Stomach (tissue), 9 donors: Measurements from ENCODE around the gene CEP89. TPM values are rescaled to one million over a fixed set of nuclear protein-coding genes. Genes with fewer than 3 reads are reported as not detected.
"Not testable (repeated sequence)": the region's sequence is repeated elsewhere in the genome, so short reads cannot be mapped to it uniquely, and the experiment has no call there.

Source experiments
- DNase-seq, 2 donors: peaks; one replicate each; pipeline versions ENCODE4 v3.0.0 to v3.0.0-alpha.2; 2013 to 2019
- H3K27ac ChIP-seq, 5 donors: fragments of 200-600 bp in 4 of 5; sonication (generic) in 4 of 5; one replicate each; pipeline ENCODE4 v1.5.1; 2013 to 2019; ENCODE audit warnings: mild to moderate bottlenecking in 1 of 5, moderate library complexity in 1 of 5
- H3K27me3 ChIP-seq, 3 donors: fragments of 200-600 bp; sonication (generic); one replicate each; pipeline ENCODE4 v1.5.1; 2017 to 2019; ENCODE audit warnings: mixed run types in 1 of 3
- H3K36me3 ChIP-seq, 4 donors: fragments of 200-600 bp; sonication (generic); 1 replicate in 3 of 4; 2 replicates in 1 of 4; pipeline ENCODE4 v1.5.1; 2016 to 2019
- H3K4me1 ChIP-seq, 4 donors: fragments of 200-600 bp; sonication (generic); one replicate each; pipeline ENCODE4 v1.5.1; 2016 to 2019
- H3K4me3 ChIP-seq, 4 donors: fragments of 200-600 bp; sonication (generic) in 3 of 4; one replicate each; pipeline ENCODE4 v1.5.1; 2016 to 2019; ENCODE audit warnings: mild to moderate bottlenecking in 1 of 4
- H3K9me3 ChIP-seq, 4 donors: fragments of 200-600 bp; sonication (generic); one replicate each; pipeline ENCODE4 v1.5.1; 2016 to 2019
- EP300 ChIP-seq: sonication (generic); formaldehyde crosslinking; IDR thresholded peaks from one replicate; pipeline ENCODE4 v1.6.1; 2017; ENCODE audit warnings: antibody characterized with exemption
- POLR2A ChIP-seq, 4 donors: fragments of 450-650 bp; IDR thresholded peaks; one replicate each; pipeline ENCODE4 v1.6.1; 2016; ENCODE audit warnings: antibody characterized with exemption in 4 of 4, control low read depth in 2 of 4, mild to moderate bottlenecking in 1 of 4, moderate library complexity in 1 of 4
- POLR2AphosphoS5 ChIP-seq, 3 donors: sonication (generic); formaldehyde crosslinking; IDR thresholded peaks; one replicate each; pipeline ENCODE4 v1.6.1; 2016; ENCODE audit warnings: antibody characterized with exemption in 3 of 3
- WGBS, 5 donors: extraction: QIAGEN DNeasy Blood & Tissue Kit in 3 of 5; methylation state at CpG; one replicate each; pipeline versions ENCODE4 v1.1.5 to v1.1.7; 2013 to 2018; 5-methylcytosine and 5-hydroxymethylcytosine counted together
- intact Hi-C: fragments of 100-400 bp; cut with DNase I; formaldehyde crosslinking; loops from one replicate; pipeline ENCODE4 v1.15.1; 2023; ENCODE audit warnings: low total_unique reads
- polyA plus RNA-seq, 3 donors: library from polyadenylated mRNA; stranded (reverse); fragments of 200-250 nt; gene quantifications; one replicate each; pipeline ENCODE4 v1.2.3, GENCODE V29; 2013
- total RNA-seq, 5 donors: library from RNA; depleted of rRNA; stranded (reverse); fragments of >200 nt; gene quantifications; one replicate each; pipeline versions ENCODE4 v1.1.0 to v1.2.3, GENCODE V29; 2014 to 2016
- TF ChIP-seq, protein P1 (sequence below), 7 experiments: fragments of 450-650 bp in 4 of 7; fragments of 200-600 bp in 3 of 7; sonication (generic) in 3 of 7; IDR thresholded peaks; one replicate each; pipeline ENCODE4 v1.5.1; 2016 to 2019; ENCODE audit warnings: antibody characterized with exemption in 7 of 7, control low read depth in 2 of 7, mild to moderate bottlenecking in 1 of 7
- donor health status: healthy with polysubstance abuse.
- donor health status: Bipolar disorder and iron deficiency.
- donor health status: healthy.

Gene CEP89
- total and polyA plus RNA-seq, 8 donors: 3.1 to 15.1 (median 7.4) TPM

DNA sequence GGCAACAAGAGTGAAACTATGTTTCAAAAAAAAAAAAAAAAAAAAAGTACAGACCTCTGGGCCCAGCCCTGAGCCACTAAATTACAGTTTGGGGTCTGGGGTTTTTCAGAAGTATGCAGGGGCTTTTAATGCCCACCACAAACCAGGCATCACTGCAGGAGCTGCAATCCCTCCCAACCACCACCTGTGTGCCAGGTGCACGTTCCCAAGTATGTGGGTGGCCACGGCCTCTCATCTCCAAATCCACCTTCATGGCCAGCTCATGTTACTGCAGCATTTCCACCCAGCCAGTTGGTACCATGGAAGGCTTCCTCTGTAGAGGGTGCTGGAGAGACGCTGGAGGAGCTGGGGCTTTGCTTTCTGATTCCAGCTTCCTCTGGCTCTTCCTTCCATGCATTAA, 26.5 kb downstream of the CEP89 start:
- intact Hi-C loops: no loop called here
- Histone ChIP-seq H3K4me3 (no peak overlapping the region), H3K4me1 (no peaks in the 10 kb centered on the region), H3K9me3 (no peaks in the 10 kb centered on the region), H3K36me3 (peaks cover 28 to 100% (median 96%) of the 10 kb centered on the region in 4 donors), H3K27me3 (no peaks in the 10 kb centered on the region), H3K27ac (no peak overlapping the region)
- 53 to 82% (median 73%) methylated on average over 3 of the region's 3 CpGs for WGBS, 5 donors
- DNase-seq: no peak
- TF ChIP-seq POLR2A (IDR thresholded peaks at IDR 0.05): no peak
- no peak for TF ChIP-seq POLR2AphosphoS5 (IDR thresholded peaks at IDR 0.05)
- no peak for TF ChIP-seq EP300
- TF ChIP-seq, protein P1, sequence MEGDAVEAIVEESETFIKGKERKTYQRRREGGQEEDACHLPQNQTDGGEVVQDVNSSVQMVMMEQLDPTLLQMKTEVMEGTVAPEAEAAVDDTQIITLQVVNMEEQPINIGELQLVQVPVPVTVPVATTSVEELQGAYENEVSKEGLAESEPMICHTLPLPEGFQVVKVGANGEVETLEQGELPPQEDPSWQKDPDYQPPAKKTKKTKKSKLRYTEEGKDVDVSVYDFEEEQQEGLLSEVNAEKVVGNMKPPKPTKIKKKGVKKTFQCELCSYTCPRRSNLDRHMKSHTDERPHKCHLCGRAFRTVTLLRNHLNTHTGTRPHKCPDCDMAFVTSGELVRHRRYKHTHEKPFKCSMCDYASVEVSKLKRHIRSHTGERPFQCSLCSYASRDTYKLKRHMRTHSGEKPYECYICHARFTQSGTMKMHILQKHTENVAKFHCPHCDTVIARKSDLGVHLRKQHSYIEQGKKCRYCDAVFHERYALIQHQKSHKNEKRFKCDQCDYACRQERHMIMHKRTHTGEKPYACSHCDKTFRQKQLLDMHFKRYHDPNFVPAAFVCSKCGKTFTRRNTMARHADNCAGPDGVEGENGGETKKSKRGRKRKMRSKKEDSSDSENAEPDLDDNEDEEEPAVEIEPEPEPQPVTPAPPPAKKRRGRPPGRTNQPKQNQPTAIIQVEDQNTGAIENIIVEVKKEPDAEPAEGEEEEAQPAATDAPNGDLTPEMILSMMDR (IDR thresholded peaks at IDR 0.05): no peak

DNA sequence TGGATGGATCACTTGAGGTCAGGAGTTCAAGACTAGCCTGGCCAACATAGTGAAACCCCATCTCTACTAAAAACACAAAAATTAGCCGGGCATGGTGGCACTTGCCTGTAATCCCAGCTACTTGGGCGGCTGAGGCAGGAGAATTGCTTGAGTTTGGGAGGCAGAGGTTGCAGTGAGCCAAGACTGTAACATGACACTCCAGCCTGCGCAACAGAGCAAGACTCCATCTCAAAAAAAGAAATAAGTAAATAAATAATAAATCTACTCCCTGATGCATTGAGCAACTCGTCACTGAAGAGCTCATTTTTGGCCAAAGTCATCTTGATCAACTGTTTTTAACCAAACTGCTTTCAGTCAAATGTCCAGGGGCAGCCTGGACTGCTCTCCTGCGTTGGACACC, 30.5 kb downstream of the CEP89 start:
- H3K4me1 ChIP-seq, intact Hi-C loops, H3K27me3 ChIP-seq, H3K27ac ChIP-seq, H3K4me3 ChIP-seq, DNase-seq, H3K9me3 ChIP-seq: not testable (repeated sequence)
- 91 to 96% (median 92%) methylated on average over 5 of the region's 5 CpGs for WGBS, 5 donors
- peaks cover 16 to 100% (median 94%) of the 10 kb centered on the region in 4 donors for H3K36me3 ChIP-seq

DNA sequence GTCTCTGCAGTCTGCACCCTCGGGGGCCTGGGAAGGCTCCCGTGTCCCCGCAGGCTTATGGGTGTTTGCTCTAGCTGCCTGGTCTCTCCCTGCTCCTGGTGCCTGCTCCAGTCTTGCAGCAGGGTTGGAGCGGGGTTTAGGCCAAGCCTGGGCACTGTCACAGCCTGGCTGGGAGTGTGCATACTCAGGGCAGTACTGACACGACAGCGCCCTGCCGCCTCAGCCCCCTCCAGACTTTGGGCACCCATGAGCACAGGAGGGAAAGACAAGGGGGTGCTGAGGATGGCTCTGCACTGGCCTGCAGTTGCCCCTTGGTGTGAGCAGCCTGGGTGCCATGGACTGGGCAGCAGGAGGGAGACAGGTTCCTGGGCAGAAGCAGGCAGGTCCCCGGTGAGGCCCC, 35.7 kb downstream of the CEP89 start:
- H3K36me3 ChIP-seq: peaks cover 12 to 97% (median 90%) of the 10 kb centered on the region in 4 donors
- no peaks in the 10 kb centered on the region for H3K9me3 ChIP-seq
- 86 to 96% (median 93%) methylated on average over 5 to 8 of the region's 8 CpGs for WGBS, 5 donors

DNA sequence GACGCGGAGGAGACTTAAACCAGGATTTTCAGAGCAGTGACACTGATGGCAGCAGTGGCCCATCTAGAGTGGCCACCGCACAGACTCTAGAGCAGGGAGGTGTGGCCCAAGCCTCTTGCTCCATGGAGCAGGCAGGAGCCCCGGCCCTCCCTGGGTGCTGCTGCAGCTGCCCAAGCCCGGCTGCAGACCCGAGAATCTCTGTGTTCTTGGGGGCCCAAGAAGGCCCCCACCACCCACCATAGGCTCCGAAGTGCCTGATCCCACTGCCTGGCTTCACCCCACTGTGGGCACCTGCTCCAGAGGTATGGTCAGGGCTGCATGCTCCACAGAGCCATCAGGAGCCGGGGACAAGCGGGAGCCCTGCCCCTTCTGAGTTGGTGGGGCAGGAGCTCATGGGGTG, 36.1 kb downstream of the CEP89 start:
- DNase-seq: no peak
- WGBS, 5 donors: 86 to 94% (median 89%) methylated on average over 6 to 9 of the region's 9 CpGs
- H3K27ac ChIP-seq: no peak overlapping the region
- peaks cover 15 to 97% (median 90%) of the 10 kb centered on the region in 4 donors for H3K36me3 ChIP-seq
- TF ChIP-seq, protein P1 (IDR thresholded peaks at IDR 0.05): no peak
- TF ChIP-seq EP300: no peak
- TF ChIP-seq POLR2AphosphoS5 (IDR thresholded peaks at IDR 0.05): no peak
- no peak for TF ChIP-seq POLR2A (IDR thresholded peaks at IDR 0.05)
- no peak overlapping the region for H3K4me3 ChIP-seq
- no peaks in the 10 kb centered on the region for H3K9me3 ChIP-seq
- no peaks in the 10 kb centered on the region for H3K4me1 ChIP-seq
- H3K27me3 ChIP-seq: no peaks in the 10 kb centered on the region
- intact Hi-C loops: no loop called here

More for the DNA sequence above, 35.7 kb downstream of the CEP89 start:
- H3K27me3 ChIP-seq: no peaks in the 10 kb centered on the region
- no peak overlapping the region for H3K27ac ChIP-seq
- TF ChIP-seq POLR2A (IDR thresholded peaks at IDR 0.05): no peak
- no peak for TF ChIP-seq EP300
- no peak for TF ChIP-seq POLR2AphosphoS5 (IDR thresholded peaks at IDR 0.05)
- TF ChIP-seq, protein P1 (IDR thresholded peaks at IDR 0.05): no peak
- intact Hi-C loops: no loop called here
- no peak for DNase-seq
- H3K4me3 ChIP-seq: no peak overlapping the region
- no peaks in the 10 kb centered on the region for H3K4me1 ChIP-seq

DNA sequence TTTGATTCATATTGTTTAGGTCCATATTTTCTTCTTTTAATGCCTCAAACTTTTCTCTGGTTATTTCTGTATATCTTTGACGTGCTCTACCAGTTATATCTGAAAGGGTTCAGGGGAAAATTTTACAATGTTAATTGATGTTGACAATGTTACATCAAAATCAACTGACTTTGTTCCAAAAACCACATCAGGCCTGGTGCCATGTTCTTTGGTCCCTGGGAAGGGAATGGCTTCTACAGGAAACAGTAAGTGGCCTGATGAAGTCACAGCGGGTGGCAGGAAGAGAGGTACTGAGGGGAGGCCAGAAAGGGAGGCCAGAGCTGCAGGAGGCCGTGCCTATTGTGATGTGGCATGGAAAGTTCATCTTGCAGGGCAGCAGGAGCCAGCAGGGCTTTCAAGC, 38.2 kb downstream of the CEP89 start:
- H3K4me3 ChIP-seq: no peak overlapping the region
- WGBS, 5 donors: 92 to 97% (median 95%) methylated on average over 3 of the region's 3 CpGs
- no peak for DNase-seq
- peaks cover 20 to 97% (median 93%) of the 10 kb centered on the region in 4 donors for H3K36me3 ChIP-seq
- peaks cover 0 to 7% (median 1%) of the 10 kb centered on the region in 4 donors for H3K9me3 ChIP-seq
- no peaks in the 10 kb centered on the region for H3K27me3 ChIP-seq
- no peaks in the 10 kb centered on the region for H3K4me1 ChIP-seq
- intact Hi-C loops: no loop called here
- no peak for TF ChIP-seq POLR2A (IDR thresholded peaks at IDR 0.05)
- TF ChIP-seq, protein P1 (IDR thresholded peaks at IDR 0.05): no peak
- no peak for TF ChIP-seq POLR2AphosphoS5 (IDR thresholded peaks at IDR 0.05)
- no peak for TF ChIP-seq EP300
- H3K27ac ChIP-seq: no peak overlapping the region
